Measurements from ENCODE around the gene IRF2. TPM values are rescaled to one million over a fixed set of nuclear protein-coding genes. Genes with fewer than 3 reads are reported as not detected.

IRF2 gene
- polyA plus RNA-seq, 1 donor from 2014 or later = 1.4 TPM

DNA sequence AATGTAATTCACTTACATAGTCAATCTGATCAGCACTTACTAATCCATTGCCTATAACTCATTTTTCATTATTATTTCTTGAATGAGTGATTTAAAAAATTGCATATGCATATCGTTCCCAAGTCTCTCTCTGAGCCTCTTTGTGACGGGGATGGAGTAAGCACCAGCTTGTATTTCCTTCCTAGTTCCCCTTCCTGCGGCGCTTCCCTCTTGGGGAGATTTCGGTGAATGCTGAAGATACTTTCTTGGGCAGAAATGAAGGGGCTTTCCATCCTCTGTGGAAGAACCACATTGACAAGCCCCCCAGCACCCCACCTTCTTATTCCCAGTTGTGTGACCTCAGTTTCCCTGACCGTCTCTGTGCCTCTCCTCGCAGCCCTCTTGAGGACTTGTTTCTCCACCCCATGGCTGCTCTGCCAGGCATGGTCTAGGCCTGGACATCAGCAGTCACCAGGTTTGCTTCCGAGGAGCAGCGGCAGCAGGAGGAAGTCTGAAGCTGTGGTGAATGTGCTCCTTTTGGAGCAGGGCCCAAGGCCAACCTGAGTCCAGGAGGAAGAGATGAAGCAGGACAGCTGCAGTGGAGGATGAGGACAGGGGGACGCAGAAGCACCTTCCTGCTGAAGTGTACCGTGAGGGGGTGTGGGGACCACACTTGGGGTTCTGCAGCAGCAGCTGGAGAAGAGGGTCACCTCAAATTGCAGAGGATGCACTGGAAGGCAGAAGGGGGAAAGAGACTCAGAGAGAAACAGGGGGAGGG, 124.9 kb downstream of the IRF2 start:
- Histone ChIP-seq H3K27me3 (ENCODE audit: insufficient read depth, low read depth, low read length) (no peaks in the 10 kb centered on the region), H4K20me1 (ENCODE audit: insufficient read depth) (no peaks in the 10 kb centered on the region), H2AFZ (ENCODE audit: low read depth, low read length) (no peak overlapping the region), H3K9ac (ENCODE audit: low read length) (no peak overlapping the region), H3F3A (ENCODE audit: insufficient read depth, low read length, poor library complexity, severe bottlenecking) (no peaks in the 10 kb centered on the region), H3K79me2 (replicated peaks; ENCODE audit: insufficient read depth, low read length) (no peaks in the 10 kb centered on the region), H3K4me2 (ENCODE audit: low read length) (no peak overlapping the region), H3K36me3 (ENCODE audit: insufficient read depth, low read length) (no peaks in the 10 kb centered on the region), H3K9me2 (ENCODE audit: insufficient read depth, low read length) (no peaks in the 10 kb centered on the region), H3K4me3 (ENCODE audit: low read length) (no peak overlapping the region), H3K9me3 (ENCODE audit: low read length) (no peaks in the 10 kb centered on the region), H3K27ac (ENCODE audit: low read length) (no peak overlapping the region)
- TF ChIP-seq, protein P1, sequence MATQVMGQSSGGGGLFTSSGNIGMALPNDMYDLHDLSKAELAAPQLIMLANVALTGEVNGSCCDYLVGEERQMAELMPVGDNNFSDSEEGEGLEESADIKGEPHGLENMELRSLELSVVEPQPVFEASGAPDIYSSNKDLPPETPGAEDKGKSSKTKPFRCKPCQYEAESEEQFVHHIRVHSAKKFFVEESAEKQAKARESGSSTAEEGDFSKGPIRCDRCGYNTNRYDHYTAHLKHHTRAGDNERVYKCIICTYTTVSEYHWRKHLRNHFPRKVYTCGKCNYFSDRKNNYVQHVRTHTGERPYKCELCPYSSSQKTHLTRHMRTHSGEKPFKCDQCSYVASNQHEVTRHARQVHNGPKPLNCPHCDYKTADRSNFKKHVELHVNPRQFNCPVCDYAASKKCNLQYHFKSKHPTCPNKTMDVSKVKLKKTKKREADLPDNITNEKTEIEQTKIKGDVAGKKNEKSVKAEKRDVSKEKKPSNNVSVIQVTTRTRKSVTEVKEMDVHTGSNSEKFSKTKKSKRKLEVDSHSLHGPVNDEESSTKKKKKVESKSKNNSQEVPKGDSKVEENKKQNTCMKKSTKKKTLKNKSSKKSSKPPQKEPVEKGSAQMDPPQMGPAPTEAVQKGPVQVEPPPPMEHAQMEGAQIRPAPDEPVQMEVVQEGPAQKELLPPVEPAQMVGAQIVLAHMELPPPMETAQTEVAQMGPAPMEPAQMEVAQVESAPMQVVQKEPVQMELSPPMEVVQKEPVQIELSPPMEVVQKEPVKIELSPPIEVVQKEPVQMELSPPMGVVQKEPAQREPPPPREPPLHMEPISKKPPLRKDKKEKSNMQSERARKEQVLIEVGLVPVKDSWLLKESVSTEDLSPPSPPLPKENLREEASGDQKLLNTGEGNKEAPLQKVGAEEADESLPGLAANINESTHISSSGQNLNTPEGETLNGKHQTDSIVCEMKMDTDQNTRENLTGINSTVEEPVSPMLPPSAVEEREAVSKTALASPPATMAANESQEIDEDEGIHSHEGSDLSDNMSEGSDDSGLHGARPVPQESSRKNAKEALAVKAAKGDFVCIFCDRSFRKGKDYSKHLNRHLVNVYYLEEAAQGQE (IDR thresholded peaks at IDR 0.05; ENCODE audit: borderline replicate concordance) = no peak
- TF ChIP-seq RAD21 (conservative IDR thresholded peaks at IDR 0.05) = no peak

DNA sequence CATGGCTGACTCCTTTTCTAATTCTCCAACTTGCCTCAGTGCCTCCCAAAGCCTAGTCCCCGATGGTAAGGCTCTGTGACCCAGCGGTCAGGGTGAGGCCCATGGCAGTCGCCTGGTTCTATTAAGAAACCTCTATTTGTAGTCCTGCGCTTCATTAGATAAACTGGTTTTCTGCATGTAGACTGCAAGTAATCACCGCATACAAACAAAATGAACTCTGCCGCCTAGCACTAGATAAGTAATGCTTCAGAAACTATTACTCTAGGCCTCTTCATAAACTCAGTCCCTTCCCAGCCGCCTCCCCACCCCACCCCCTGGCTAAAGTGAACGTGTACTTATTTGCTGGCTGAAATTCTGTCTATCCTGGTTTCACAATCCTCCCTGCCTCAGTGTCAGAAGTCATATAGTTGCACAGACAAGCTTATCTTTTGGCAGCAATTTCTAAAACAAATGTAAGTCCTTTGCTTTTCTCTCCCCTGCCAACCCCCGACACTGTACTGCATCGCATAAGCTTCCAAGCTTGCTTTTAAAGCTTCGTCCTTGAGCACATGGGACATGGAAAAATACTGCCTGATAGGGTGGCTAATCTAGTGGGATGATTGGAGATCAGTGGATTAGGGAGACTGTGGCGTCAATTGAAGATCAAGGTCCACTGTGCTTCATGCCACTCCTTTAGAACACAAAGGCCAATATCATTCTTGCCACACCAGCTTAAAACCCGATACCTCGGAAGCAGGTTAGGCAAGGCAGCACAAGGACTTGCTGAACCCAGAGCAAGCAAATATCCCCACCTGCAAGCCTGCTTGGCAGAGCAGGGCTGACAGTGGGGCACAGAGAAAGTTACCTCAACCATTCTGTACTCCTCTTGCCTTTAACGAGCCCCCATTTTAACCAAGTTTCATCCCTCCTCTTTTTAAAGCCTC, 125.8 kb downstream of the IRF2 start:
- H3K79me2 ChIP-seq (replicated peaks; ENCODE audit: insufficient read depth, low read length) = no peaks in the 10 kb centered on the region
- H3F3A ChIP-seq (ENCODE audit: insufficient read depth, low read length, poor library complexity, severe bottlenecking) = no peaks in the 10 kb centered on the region
- no peaks in the 10 kb centered on the region for H4K20me1 ChIP-seq (ENCODE audit: insufficient read depth)
- no peaks in the 10 kb centered on the region for H3K9me3 ChIP-seq (ENCODE audit: low read length)
- no peak overlapping the region for H3K27ac ChIP-seq (ENCODE audit: low read length)
- no peak overlapping the region for H3K4me3 ChIP-seq (ENCODE audit: low read length)
- H2AFZ ChIP-seq (ENCODE audit: low read depth, low read length) = no peak overlapping the region
- no peak for TF ChIP-seq POLR2AphosphoS5 (IDR thresholded peaks at IDR 0.05)
- no peak for TF ChIP-seq SMC3 (conservative IDR thresholded peaks at IDR 0.05; ENCODE audit: poor library complexity)
- TF ChIP-seq, protein P2, sequence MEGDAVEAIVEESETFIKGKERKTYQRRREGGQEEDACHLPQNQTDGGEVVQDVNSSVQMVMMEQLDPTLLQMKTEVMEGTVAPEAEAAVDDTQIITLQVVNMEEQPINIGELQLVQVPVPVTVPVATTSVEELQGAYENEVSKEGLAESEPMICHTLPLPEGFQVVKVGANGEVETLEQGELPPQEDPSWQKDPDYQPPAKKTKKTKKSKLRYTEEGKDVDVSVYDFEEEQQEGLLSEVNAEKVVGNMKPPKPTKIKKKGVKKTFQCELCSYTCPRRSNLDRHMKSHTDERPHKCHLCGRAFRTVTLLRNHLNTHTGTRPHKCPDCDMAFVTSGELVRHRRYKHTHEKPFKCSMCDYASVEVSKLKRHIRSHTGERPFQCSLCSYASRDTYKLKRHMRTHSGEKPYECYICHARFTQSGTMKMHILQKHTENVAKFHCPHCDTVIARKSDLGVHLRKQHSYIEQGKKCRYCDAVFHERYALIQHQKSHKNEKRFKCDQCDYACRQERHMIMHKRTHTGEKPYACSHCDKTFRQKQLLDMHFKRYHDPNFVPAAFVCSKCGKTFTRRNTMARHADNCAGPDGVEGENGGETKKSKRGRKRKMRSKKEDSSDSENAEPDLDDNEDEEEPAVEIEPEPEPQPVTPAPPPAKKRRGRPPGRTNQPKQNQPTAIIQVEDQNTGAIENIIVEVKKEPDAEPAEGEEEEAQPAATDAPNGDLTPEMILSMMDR (IDR thresholded peaks at IDR 0.05; ENCODE audit: poor library complexity, severe bottlenecking) = no peak
- no peak for TF ChIP-seq RAD21 (conservative IDR thresholded peaks at IDR 0.05)
- no peak for TF ChIP-seq EZH2 (IDR thresholded peaks at IDR 0.05; ENCODE audit: borderline replicate concordance, insufficient read depth, low read length, poor library complexity, severe bottlenecking)
- TF ChIP-seq TAF1 (IDR thresholded peaks at IDR 0.05; ENCODE audit: low read depth) = no peak
- H3K4me2 ChIP-seq (ENCODE audit: low read length) = no peak overlapping the region
- H3K9ac ChIP-seq (ENCODE audit: low read length) = no peak overlapping the region
- no peaks in the 10 kb centered on the region for H3K36me3 ChIP-seq (ENCODE audit: insufficient read depth, low read length)
- no peaks in the 10 kb centered on the region for H3K27me3 ChIP-seq (ENCODE audit: insufficient read depth, low read depth, low read length)
- no peaks in the 10 kb centered on the region for H3K9me2 ChIP-seq (ENCODE audit: insufficient read depth, low read length)
